ENCODE results near the gene SLC7A9. TPM values are rescaled to one million over a fixed set of nuclear protein-coding genes. Genes with fewer than 3 reads are reported as not detected.
"Not testable (repeated sequence)": the region's sequence is repeated elsewhere in the genome, so short reads cannot be mapped to it uniquely, and the experiment has no call there.

SLC7A9 gene
- total RNA-seq, 1 experiment from 2014 or later: not detected

- Histone ChIP-seq H3K9me3 (no peaks in the 10 kb centered on the region), H3K4me3 (no peak overlapping the region), H3K27me3 (no peaks in the 10 kb centered on the region), H3K36me3 (no peaks in the 10 kb centered on the region)
- no peak for DNase-seq
Observed at GRCh38 chr19:32802840-32803239, 66.7 kb downstream of the SLC7A9 start.

DNA sequence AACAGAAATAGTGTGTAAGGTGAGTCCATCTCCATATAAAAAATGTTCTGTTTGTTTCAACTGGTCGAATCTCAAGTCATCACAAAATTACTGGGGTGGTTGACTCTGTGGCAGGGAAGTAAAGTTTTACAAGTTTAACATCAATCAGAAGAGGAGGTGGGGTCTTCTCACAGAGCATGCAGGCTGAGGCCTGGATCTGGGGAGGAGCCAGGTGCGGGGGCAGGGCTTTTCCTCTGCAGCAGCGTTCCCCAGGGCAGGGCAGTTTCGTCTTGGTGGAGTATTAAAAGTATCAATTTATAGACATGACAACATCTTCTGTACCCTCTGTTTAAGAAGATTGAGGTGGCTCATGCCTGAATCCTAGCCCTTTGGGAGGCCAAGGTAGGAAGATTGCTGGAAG lies 68.8 kb downstream of the SLC7A9 start:
- H3K27me3 ChIP-seq: no peaks in the 10 kb centered on the region
- no peak for DNase-seq
- no peaks in the 10 kb centered on the region for H3K36me3 ChIP-seq
- no peaks in the 10 kb centered on the region for H3K9me3 ChIP-seq
- no peak overlapping the region for H3K4me3 ChIP-seq

DNA sequence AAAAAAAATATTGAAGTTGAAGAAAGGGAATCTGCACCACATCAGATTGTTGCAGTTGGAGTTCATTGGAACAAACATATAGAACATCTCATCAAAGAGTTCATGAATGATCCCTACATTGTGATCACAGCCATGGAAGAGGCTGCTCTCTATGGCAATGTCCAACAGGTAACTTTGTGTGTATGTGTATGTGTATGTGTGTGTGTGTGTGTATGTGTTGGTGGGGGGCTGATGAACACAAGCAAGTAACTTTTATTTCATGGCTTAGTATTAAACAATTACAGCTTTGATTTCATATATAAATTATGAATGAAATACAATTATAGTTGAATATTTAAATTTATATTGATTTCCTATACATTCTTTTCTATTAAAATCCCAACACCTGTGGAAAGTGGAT lies 69.4 kb downstream of the SLC7A9 start:
- H3K27me3 ChIP-seq: no peaks in the 10 kb centered on the region
- DNase-seq: no peak
- H3K9me3 ChIP-seq: no peaks in the 10 kb centered on the region
- H3K36me3 ChIP-seq: no peaks in the 10 kb centered on the region
- no peak overlapping the region for H3K4me3 ChIP-seq

DNA sequence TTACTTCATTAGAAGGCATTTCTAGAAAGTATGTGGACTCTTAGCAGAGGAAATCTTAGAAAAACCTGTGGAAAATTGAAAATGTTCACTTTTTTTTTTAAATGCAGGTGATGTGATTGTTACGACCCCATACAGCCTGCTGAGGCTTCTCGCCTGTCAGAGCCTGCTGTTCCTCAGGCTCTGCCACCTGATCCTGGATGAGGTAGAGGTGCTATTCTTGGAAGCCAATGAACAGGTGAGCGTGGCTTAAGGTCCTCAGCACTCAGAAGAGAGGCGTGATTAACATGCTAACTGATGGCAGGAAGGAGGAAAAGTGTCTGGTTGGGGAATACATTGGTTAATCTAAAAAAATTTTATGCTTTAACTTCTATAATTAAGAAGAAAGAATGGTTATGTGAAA lies 71.4 kb downstream of the SLC7A9 start:
- DNase-seq: no peak
- H3K4me3 ChIP-seq: no peak overlapping the region
- no peaks in the 10 kb centered on the region for H3K9me3 ChIP-seq
- H3K36me3 ChIP-seq: no peaks in the 10 kb centered on the region
- H3K27me3 ChIP-seq: no peaks in the 10 kb centered on the region

- no peaks in the 10 kb centered on the region for H3K9me3 ChIP-seq
- no peaks in the 10 kb centered on the region for H3K36me3 ChIP-seq
- no peak overlapping the region for H3K4me3 ChIP-seq
- no peaks in the 10 kb centered on the region for H3K27me3 ChIP-seq
- DNase-seq: no peak
Observed at GRCh38 chr19:32789429-32789828, 80.1 kb downstream of the SLC7A9 start.

- H3K27me3 ChIP-seq, H3K4me3 ChIP-seq, DNase-seq, H3K36me3 ChIP-seq, H3K9me3 ChIP-seq: not testable (repeated sequence)
Observed at GRCh38 chr19:32787895-32788294, 81.7 kb downstream of the SLC7A9 start.

DNA sequence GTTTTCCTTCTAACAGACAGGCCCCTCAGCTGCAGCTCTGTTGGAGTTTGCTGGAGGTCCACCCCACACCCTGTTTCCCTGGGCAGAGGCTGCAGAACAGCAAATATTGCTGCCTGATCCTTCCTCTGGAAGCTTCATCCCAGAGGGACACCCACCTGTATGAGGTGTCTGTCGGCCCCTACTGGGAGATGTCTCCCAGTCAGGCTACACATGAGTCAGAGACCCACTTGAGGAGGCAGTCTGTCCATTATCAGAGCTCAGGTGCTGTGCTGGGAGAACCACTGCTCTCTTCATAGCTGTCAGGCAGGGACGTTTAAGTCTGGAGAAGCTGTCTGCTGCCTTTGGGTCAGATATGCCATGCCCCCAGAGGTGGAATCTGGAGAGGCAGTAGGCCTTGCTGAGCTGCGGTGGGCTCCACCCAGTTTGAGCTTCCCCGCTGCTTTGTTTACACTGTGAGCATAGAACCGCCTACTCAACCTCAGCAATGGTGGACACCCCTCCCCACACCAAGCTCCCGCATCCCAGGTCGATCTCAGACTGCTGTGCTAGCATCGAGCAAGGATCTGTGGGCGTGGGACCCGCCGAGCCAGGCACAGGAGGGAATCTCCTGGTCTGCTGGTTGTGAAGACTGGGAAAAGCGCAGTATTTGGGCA lies 82.3 kb downstream of the SLC7A9 start:
- DNase-seq, H3K9me3 ChIP-seq: not testable (repeated sequence)

GRCh38 chr19:32782089-32782488 lies 87.5 kb downstream of the SLC7A9 start:
- DNase-seq, H3K27me3 ChIP-seq, H3K36me3 ChIP-seq, H3K9me3 ChIP-seq, H3K4me3 ChIP-seq: not testable (repeated sequence)

More for the DNA sequence above, 82.3 kb downstream of the SLC7A9 start:
- not testable (repeated sequence) for H3K4me3 ChIP-seq, H3K36me3 ChIP-seq, H3K27me3 ChIP-seq

- Histone ChIP-seq H3K36me3 (no peaks in the 10 kb centered on the region), H3K27me3 (no peaks in the 10 kb centered on the region; the same call in 1 of the 2 replicates), H3K4me3 (no peak overlapping the region), H3K9me3 (0 out of 2 replicates have a peak, but pooled peaks cover 2% of the 10 kb centered on the region)
- DNase-seq: no peak
Observed at GRCh38 chr19:32781280-32781679, 88.3 kb downstream of the SLC7A9 start.

Other genes with a start within 250 kb of the SLC7A9 start
- 45.4 and 48.5 TPM in 2 replicates for gene ANKRD27, start 194.6 kb downstream of the SLC7A9 start, total RNA-seq (2014; rRNA removed; shearing (Covaris generic); ENCODE audit: low replicate concordance)
- 0.37 and 1.2 TPM in 2 replicates for gene RGS9BP, start 193.9 kb downstream of the SLC7A9 start, total RNA-seq (2014; rRNA removed; shearing (Covaris generic); ENCODE audit: low replicate concordance)
- gene NUDT19, start 177.9 kb downstream of the SLC7A9 start, total RNA-seq (2014; rRNA removed; shearing (Covaris generic); ENCODE audit: low replicate concordance): 18.0 and 22.4 TPM in 2 replicates
- gene TDRD12, start 150.0 kb downstream of the SLC7A9 start, total RNA-seq (2014; rRNA removed; shearing (Covaris generic); ENCODE audit: low replicate concordance): 0.15 TPM in 1 of 2 replicates, not detected in the other
- gene CEP89, start 102.2 kb upstream of the SLC7A9 start, total RNA-seq (2014; rRNA removed; shearing (Covaris generic); ENCODE audit: low replicate concordance): 26.9 and 30.7 TPM in 2 replicates
- gene FAAP24, start 102.5 kb upstream of the SLC7A9 start, total RNA-seq (2014; rRNA removed; shearing (Covaris generic); ENCODE audit: low replicate concordance): 7.2 and 14.8 TPM in 2 replicates
- 8.9 and 18.6 TPM in 2 replicates for gene RHPN2, start 195.1 kb upstream of the SLC7A9 start, total RNA-seq (2014; rRNA removed; shearing (Covaris generic); ENCODE audit: low replicate concordance)
- gene GPATCH1, start 211.4 kb upstream of the SLC7A9 start, total RNA-seq (2014; rRNA removed; shearing (Covaris generic); ENCODE audit: low replicate concordance): 6.4 and 6.5 TPM in 2 replicates

Measured in MG63 (cell line).